ENCODE results near the gene PDE6H.

- no peak for TF ChIP-seq FOXM1 (IDR thresholded peaks at IDR 0.05; ENCODE audit: low read depth)
- TF ChIP-seq, protein P1, sequence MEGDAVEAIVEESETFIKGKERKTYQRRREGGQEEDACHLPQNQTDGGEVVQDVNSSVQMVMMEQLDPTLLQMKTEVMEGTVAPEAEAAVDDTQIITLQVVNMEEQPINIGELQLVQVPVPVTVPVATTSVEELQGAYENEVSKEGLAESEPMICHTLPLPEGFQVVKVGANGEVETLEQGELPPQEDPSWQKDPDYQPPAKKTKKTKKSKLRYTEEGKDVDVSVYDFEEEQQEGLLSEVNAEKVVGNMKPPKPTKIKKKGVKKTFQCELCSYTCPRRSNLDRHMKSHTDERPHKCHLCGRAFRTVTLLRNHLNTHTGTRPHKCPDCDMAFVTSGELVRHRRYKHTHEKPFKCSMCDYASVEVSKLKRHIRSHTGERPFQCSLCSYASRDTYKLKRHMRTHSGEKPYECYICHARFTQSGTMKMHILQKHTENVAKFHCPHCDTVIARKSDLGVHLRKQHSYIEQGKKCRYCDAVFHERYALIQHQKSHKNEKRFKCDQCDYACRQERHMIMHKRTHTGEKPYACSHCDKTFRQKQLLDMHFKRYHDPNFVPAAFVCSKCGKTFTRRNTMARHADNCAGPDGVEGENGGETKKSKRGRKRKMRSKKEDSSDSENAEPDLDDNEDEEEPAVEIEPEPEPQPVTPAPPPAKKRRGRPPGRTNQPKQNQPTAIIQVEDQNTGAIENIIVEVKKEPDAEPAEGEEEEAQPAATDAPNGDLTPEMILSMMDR (IDR thresholded peaks at IDR 0.05), result no peak
- no peak for TF ChIP-seq NFIC (IDR thresholded peaks at IDR 0.05; ENCODE audit: borderline replicate concordance)
- no peak for TF ChIP-seq USF2 (IDR thresholded peaks at IDR 0.05; ENCODE audit: borderline replicate concordance, low read depth, low read length)
- no peak for TF ChIP-seq GABPA (IDR thresholded peaks at IDR 0.05; ENCODE audit: low read depth)
- TF ChIP-seq GATA2 (CRISPR knock-in tag; IDR thresholded peaks at IDR 0.05), result no peak
- no peak for TF ChIP-seq NRF1 (IDR thresholded peaks at IDR 0.05; ENCODE audit: low read depth, low read length)
- TF ChIP-seq RXRA (IDR thresholded peaks at IDR 0.05; ENCODE audit: borderline replicate concordance, low read depth), result no peak
- TF ChIP-seq YY1 (IDR thresholded peaks at IDR 0.05; ENCODE audit: low read depth), result no peak
- TF ChIP-seq, protein P2, sequence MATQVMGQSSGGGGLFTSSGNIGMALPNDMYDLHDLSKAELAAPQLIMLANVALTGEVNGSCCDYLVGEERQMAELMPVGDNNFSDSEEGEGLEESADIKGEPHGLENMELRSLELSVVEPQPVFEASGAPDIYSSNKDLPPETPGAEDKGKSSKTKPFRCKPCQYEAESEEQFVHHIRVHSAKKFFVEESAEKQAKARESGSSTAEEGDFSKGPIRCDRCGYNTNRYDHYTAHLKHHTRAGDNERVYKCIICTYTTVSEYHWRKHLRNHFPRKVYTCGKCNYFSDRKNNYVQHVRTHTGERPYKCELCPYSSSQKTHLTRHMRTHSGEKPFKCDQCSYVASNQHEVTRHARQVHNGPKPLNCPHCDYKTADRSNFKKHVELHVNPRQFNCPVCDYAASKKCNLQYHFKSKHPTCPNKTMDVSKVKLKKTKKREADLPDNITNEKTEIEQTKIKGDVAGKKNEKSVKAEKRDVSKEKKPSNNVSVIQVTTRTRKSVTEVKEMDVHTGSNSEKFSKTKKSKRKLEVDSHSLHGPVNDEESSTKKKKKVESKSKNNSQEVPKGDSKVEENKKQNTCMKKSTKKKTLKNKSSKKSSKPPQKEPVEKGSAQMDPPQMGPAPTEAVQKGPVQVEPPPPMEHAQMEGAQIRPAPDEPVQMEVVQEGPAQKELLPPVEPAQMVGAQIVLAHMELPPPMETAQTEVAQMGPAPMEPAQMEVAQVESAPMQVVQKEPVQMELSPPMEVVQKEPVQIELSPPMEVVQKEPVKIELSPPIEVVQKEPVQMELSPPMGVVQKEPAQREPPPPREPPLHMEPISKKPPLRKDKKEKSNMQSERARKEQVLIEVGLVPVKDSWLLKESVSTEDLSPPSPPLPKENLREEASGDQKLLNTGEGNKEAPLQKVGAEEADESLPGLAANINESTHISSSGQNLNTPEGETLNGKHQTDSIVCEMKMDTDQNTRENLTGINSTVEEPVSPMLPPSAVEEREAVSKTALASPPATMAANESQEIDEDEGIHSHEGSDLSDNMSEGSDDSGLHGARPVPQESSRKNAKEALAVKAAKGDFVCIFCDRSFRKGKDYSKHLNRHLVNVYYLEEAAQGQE (IDR thresholded peaks at IDR 0.05; ENCODE audit: low read depth, low read length), result no peak
- TF ChIP-seq POLR2AphosphoS5 (IDR thresholded peaks at IDR 0.05; ENCODE audit: low read depth, low read length), result no peak
- no peak for TF ChIP-seq EP300 (IDR thresholded peaks at IDR 0.05; ENCODE audit: borderline replicate concordance in 1 of 2, low read depth in 1 of 2, low read length in 1 of 2)
- TF ChIP-seq TAF1 (IDR thresholded peaks at IDR 0.05; ENCODE audit: borderline replicate concordance, low read depth, low read length), result no peak
These were observed 37.8 kb upstream of the PDE6H start for GRCh38 chr12:14935031-14935430.

Measured in SK-N-SH (cell line).